Psoas muscle (tissue), 8 donors: ENCODE results near the gene SPATA21. TPM values are rescaled to one million over a fixed set of nuclear protein-coding genes. Genes with fewer than 3 reads are reported as not detected.

ENCODE experiments used
- ATAC-seq, 4 donors: fragments of 200-7000 bp; cut with Tn5 transposase; one replicate each; pipeline ENCODE4 v1.9.1; 2020; ENCODE audit warnings: moderate library complexity in 3 of 4, mild to moderate bottlenecking in 2 of 4
- DNase-seq, 2 donors: peaks; one replicate each; pipeline ENCODE4 v3.0.0-alpha.2; 2020
- H3K27ac ChIP-seq: fragments of 200-600 bp; one replicate; pipeline ENCODE4 v1.8.0; 2022
- H3K27me3 ChIP-seq, 3 donors: fragments of 200-600 bp in 1 of 3; one replicate each; pipeline versions ENCODE4 v1.6.1 to v1.8.0; 2013 to 2022; ENCODE audit warnings: low read length in 2 of 3, mild to moderate bottlenecking in 2 of 3, moderate library complexity in 1 of 3; ENCODE audit not compliant: insufficient read depth in 3 of 3
- H3K36me3 ChIP-seq, 2 donors: fragments of 200-600 bp in 1 of 2; one replicate each; pipeline versions ENCODE4 v1.6.1 to v1.8.0; 2013 to 2022; ENCODE audit warnings: low read depth in 1 of 2, mild to moderate bottlenecking in 1 of 2, moderate library complexity in 1 of 2; ENCODE audit not compliant: insufficient read depth in 1 of 2
- H3K4me1 ChIP-seq: fragments of 200-600 bp; one replicate; pipeline ENCODE4 v1.8.0; 2022
- H3K4me3 ChIP-seq: fragments of 200-600 bp; one replicate; pipeline ENCODE4 v1.8.0; 2022; ENCODE audit warnings: mild to moderate bottlenecking
- H3K9me3 ChIP-seq: fragments of 200-600 bp; one replicate; pipeline ENCODE4 v1.8.0; 2022
- WGBS, 3 donors: extraction: QIAGEN DNeasy Blood & Tissue Kit; methylation state at CpG; one replicate each; pipeline versions ENCODE4 v1.1.6 to v1.1.7; 2013; 5-methylcytosine and 5-hydroxymethylcytosine counted together
- intact Hi-C, 2 donors: fragments of 100-400 bp; cut with DNase I; formaldehyde crosslinking; loops; one replicate each; pipeline versions ENCODE4 v1.11.0 to v1.14.2; 2022
- polyA plus RNA-seq, 3 donors: library from polyadenylated mRNA; stranded (reverse); fragments of 200-250 nt; gene quantifications; one replicate each; pipeline ENCODE4 v1.2.3, GENCODE V29; 2013
- total RNA-seq, 4 donors: library from RNA; stranded (reverse); fragmentation: NEBNext Ultra II Directional in 2 of 4; extraction: Animal tissue kit (Norgen Biotek cat#: 25700) in 2 of 4; gene quantifications; one replicate each; pipeline versions ENCODE4 v1.2.1 to v1.2.4, GENCODE V29; 2021 to 2023
- TF ChIP-seq, protein P1 (sequence below): fragments of 200-600 bp; IDR thresholded peaks from one replicate; pipeline ENCODE4 v1.8.0; 2022; ENCODE audit warnings: antibody characterized with exemption
- donor health status: healthy with polysubstance abuse.
- donor health status: DM: no; HTN: no; CAD: no; lungs with moderate emphysema.
- donor health status: Bipolar disorder and iron deficiency.
- donor health status: healthy.
- donor health status: DM: yes; HTN: yes; CAD: no.
- donor health status: DM: no; HTN: no; CAD: no.
- donor health status: DM: no; HTN: no; CAD: no.
- donor health status: DM: yes; HTN: yes; CAD: no.

SPATA21 gene
- total and polyA plus RNA-seq, 7 donors, result 0.21 to 0.52 (median 0.44) TPM; not detected in 4

GRCh38 chr1:16449666-16450065 lies 12.4 kb upstream of the SPATA21 start:
- no peaks in the 10 kb centered on the region for H3K27me3 ChIP-seq
- intact Hi-C loops, result no loop called here
- DNase-seq (no peak), ATAC-seq (no peak)
- H3K4me3 ChIP-seq, result no peak overlapping the region
- no peaks in the 10 kb centered on the region for H3K9me3 ChIP-seq
- no peak overlapping the region for H3K27ac ChIP-seq
- H3K36me3 ChIP-seq, result peaks cover 0 to 98% of the 10 kb centered on the region in 2 donors
- TF ChIP-seq, protein P1, sequence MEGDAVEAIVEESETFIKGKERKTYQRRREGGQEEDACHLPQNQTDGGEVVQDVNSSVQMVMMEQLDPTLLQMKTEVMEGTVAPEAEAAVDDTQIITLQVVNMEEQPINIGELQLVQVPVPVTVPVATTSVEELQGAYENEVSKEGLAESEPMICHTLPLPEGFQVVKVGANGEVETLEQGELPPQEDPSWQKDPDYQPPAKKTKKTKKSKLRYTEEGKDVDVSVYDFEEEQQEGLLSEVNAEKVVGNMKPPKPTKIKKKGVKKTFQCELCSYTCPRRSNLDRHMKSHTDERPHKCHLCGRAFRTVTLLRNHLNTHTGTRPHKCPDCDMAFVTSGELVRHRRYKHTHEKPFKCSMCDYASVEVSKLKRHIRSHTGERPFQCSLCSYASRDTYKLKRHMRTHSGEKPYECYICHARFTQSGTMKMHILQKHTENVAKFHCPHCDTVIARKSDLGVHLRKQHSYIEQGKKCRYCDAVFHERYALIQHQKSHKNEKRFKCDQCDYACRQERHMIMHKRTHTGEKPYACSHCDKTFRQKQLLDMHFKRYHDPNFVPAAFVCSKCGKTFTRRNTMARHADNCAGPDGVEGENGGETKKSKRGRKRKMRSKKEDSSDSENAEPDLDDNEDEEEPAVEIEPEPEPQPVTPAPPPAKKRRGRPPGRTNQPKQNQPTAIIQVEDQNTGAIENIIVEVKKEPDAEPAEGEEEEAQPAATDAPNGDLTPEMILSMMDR, result no peak
- 83 to 90% (median 89%) methylated on average over 5 of the region's 5 CpGs for WGBS, 3 donors
- no peaks in the 10 kb centered on the region for H3K4me1 ChIP-seq

DNA sequence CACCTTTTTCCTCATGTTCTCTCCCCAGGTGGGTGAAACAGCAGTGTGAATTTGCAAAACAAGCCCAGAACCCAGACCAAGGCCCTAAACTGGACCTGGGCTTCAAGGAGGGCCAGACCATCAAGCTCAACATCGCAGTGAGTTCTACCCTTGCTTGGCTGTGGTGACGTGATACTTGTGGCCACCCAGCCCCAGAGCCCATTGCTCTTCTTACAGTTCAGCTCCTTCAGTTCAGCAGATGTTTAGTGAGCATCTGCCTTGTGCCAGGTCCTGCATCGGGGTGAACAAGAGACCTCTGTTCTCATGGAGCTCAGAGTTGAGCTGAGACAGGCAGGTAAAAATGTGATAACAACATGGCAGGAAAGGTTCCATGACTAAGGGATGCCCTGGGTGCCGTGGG lies 11.8 kb upstream of the SPATA21 start:
- TF ChIP-seq, protein P1, result no peak
- peaks cover 0 to 98% of the 10 kb centered on the region in 2 donors for H3K36me3 ChIP-seq
- no peaks in the 10 kb centered on the region for H3K9me3 ChIP-seq
- H3K27me3 ChIP-seq, result no peaks in the 10 kb centered on the region
- no peaks in the 10 kb centered on the region for H3K4me1 ChIP-seq
- DNase-seq (no peak), ATAC-seq (no peak)
- intact Hi-C loops, result no loop called here
- no peak overlapping the region for H3K27ac ChIP-seq
- 94 to 98% (median 96%) methylated on average over 4 of the region's 4 CpGs for WGBS, 3 donors
- H3K4me3 ChIP-seq, result no peak overlapping the region

GRCh38 chr1:16447641-16448040 lies 10.4 kb upstream of the SPATA21 start:
- Histone ChIP-seq H3K9me3 (no peaks in the 10 kb centered on the region), H3K27me3 (no peaks in the 10 kb centered on the region), H3K4me3 (no peak overlapping the region), H3K27ac (no peak overlapping the region), H3K36me3 (peaks cover 0 to 98% of the 10 kb centered on the region in 2 donors), H3K4me1 (peaks cover 8% of the 10 kb centered on the region)
- intact Hi-C loops, result no loop called here
- WGBS, 3 donors, result 92 to 96% (median 95%) methylated on average over 9 of the region's 9 CpGs
- TF ChIP-seq, protein P1, result no peak
- DNase-seq (no peak), ATAC-seq (no peak)

- Histone ChIP-seq H3K4me3 (no peak overlapping the region), H3K27ac (no peak overlapping the region), H3K4me1 (peaks cover 22% of the 10 kb centered on the region), H3K27me3 (no peaks in the 10 kb centered on the region), H3K9me3 (no peaks in the 10 kb centered on the region), H3K36me3 (peaks cover 0 to 84% of the 10 kb centered on the region in 2 donors)
- DNase-seq (no peak), ATAC-seq (no peak)
- TF ChIP-seq, protein P1, result no peak
- intact Hi-C loops, result no loop called here
- 90 to 97% (median 92%) methylated on average over 10 of the region's 10 CpGs for WGBS, 3 donors
Observed at GRCh38 chr1:16446116-16446515, 8.9 kb upstream of the SPATA21 start.

- WGBS, 3 donors, result 73 to 95% (median 89%) methylated on average over 4 of the region's 4 CpGs
Observed at GRCh38 chr1:16445052-16445451, 7.8 kb upstream of the SPATA21 start.

More at GRCh38 chr1:16445052-16445451, 7.8 kb upstream of the SPATA21 start:
- H3K9me3 ChIP-seq, result no peaks in the 10 kb centered on the region
- H3K36me3 ChIP-seq, result peaks cover 0 to 74% of the 10 kb centered on the region in 2 donors
- H3K4me3 ChIP-seq, result no peak overlapping the region
- no peaks in the 10 kb centered on the region for H3K27me3 ChIP-seq
- DNase-seq (no peak), ATAC-seq (no peak)
- no peak overlapping the region for H3K27ac ChIP-seq
- peaks cover 25% of the 10 kb centered on the region for H3K4me1 ChIP-seq
- TF ChIP-seq, protein P1, result no peak
- intact Hi-C loops, result no loop called here
